Left lung (tissue), 10 donors: Measurements from ENCODE around the gene OR8B3. TPM values are rescaled to one million over a fixed set of nuclear protein-coding genes. Genes with fewer than 3 reads are reported as not detected.
"Not testable (repeated sequence)": the region's sequence is repeated elsewhere in the genome, so short reads cannot be mapped to it uniquely, and the experiment has no call there.

ENCODE experiments used
- ATAC-seq: fragments of 200-7000 bp; cut with Tn5 transposase; one replicate; pipeline ENCODE4 v1.9.1; 2020; ENCODE audit warnings: moderate library complexity
- DNase-seq, 4 donors: peaks; one replicate each; pipeline ENCODE4 v3.0.0-alpha.2; 2013 to 2020
- H3K27ac ChIP-seq, 2 donors: fragments of 200-600 bp; sonication (generic) in 1 of 2; one replicate each; pipeline versions ENCODE4 v1.5.0 to v1.8.0; 2020 to 2021
- H3K27me3 ChIP-seq, 2 donors: fragments of 200-600 bp; sonication (generic) in 1 of 2; one replicate each; pipeline versions ENCODE4 v1.5.0 to v1.8.0; 2020 to 2021
- H3K36me3 ChIP-seq, 2 donors: fragments of 200-600 bp; sonication (generic) in 1 of 2; one replicate each; pipeline versions ENCODE4 v1.5.0 to v1.8.0; 2020 to 2021
- H3K4me1 ChIP-seq, 2 donors: fragments of 200-600 bp; one replicate each; pipeline ENCODE4 v1.8.0; 2021
- H3K4me3 ChIP-seq, 2 donors: fragments of 200-600 bp; sonication (generic) in 1 of 2; one replicate each; pipeline versions ENCODE4 v1.5.0 to v1.8.0; 2020 to 2021; ENCODE audit warnings: mild to moderate bottlenecking in 1 of 2
- H3K9me3 ChIP-seq, 2 donors: fragments of 200-600 bp; sonication (generic) in 1 of 2; one replicate each; pipeline versions ENCODE4 v1.5.0 to v1.8.0; 2020 to 2021
- CTCF ChIP-seq, 2 donors: fragments of 200-600 bp; sonication (generic) in 1 of 2; IDR thresholded peaks; one replicate each; pipeline versions ENCODE4 v1.5.0 to v1.8.0; 2021; ENCODE audit warnings: antibody characterized with exemption in 2 of 2
- intact Hi-C, 2 donors: fragments of 100-400 bp; cut with DNase I; formaldehyde crosslinking; loops; one replicate each; pipeline versions ENCODE4 v1.11.2 to v1.14.2; 2022
- polyA plus RNA-seq, 6 donors: library from polyadenylated mRNA; unstranded; fragments of 120-200 nt; gene quantifications; one replicate each; pipeline ENCODE4 v1.2.1, GENCODE V29; 2013; ENCODE audit not compliant: insufficient read length in 6 of 6
- total RNA-seq, 2 donors: library from RNA; stranded (reverse); fragmentation: NEBNext Ultra II Directional; extraction: Animal tissue kit (Norgen Biotek cat#: 25700); gene quantifications; one replicate each; pipeline ENCODE4 v1.2.1, GENCODE V29; 2021
- donor health status: DM: no; HTN: yes; CAD: no.
- donor health status: DM: no; HTN: no; CAD: no.

Gene OR8B3
- total and polyA plus RNA-seq, 8 donors = not detected

GRCh38 chr11:124424384-124424921, 25.6 kb upstream of the OR8B3 start, which contains the start of gene OR8B4:
Gene OR8B4, minus strand, starts transcription at chr11:124424871. Its CDS starts 0 bp downstream, at chr11:124424871.
- Histone ChIP-seq H3K9me3 (peaks cover 0 to 7% of the 10 kb centered on the region in 2 donors), H3K4me1 (no peaks in the 10 kb centered on the region), H3K4me3 (no peak within 1 kb of the TSS), H3K36me3 (no peaks in the 10 kb centered on the region), H3K27me3 (no peaks in the 10 kb centered on the region), H3K27ac (no peak within 1 kb of the TSS)
- ATAC-seq (no peak), DNase-seq (no peak)
- no peak for TF ChIP-seq CTCF (IDR thresholded peaks at IDR 0.05)
- intact Hi-C loops = no loop called here

- Histone ChIP-seq H3K27me3 (peaks cover 0 to 4% of the 10 kb centered on the region in 2 donors), H3K9me3 (no peaks in the 10 kb centered on the region), H3K4me1 (no peaks in the 10 kb centered on the region), H3K36me3 (no peaks in the 10 kb centered on the region), H3K27ac (no peak overlapping the region), H3K4me3 (no peak overlapping the region)
- TF ChIP-seq CTCF (IDR thresholded peaks at IDR 0.05) = no peak
- ATAC-seq (no peak), DNase-seq (no peak)
- intact Hi-C loops = no loop called here
These were observed 22.2 kb upstream of the OR8B3 start for GRCh38 chr11:124421043-124421442.

- intact Hi-C loops = no loop called here
- peak; percentile 55 for ATAC-seq
- H3K27ac ChIP-seq = no peak overlapping the region
- H3K36me3 ChIP-seq = no peaks in the 10 kb centered on the region
- no peaks in the 10 kb centered on the region for H3K4me1 ChIP-seq
- H3K27me3 ChIP-seq = peaks cover 0 to 4% of the 10 kb centered on the region in 2 donors
- peak in 2 of 4 donors; percentile 8 to 41 for DNase-seq
- TF ChIP-seq CTCF (IDR thresholded peaks at IDR 0.05) = peak; percentile 55 to 72
- no peak overlapping the region for H3K4me3 ChIP-seq
- no peaks in the 10 kb centered on the region for H3K9me3 ChIP-seq
These were observed 16.6 kb upstream of the OR8B3 start for GRCh38 chr11:124415356-124415923.

GRCh38 chr11:124409906-124410305, 11.1 kb upstream of the OR8B3 start:
- Histone ChIP-seq H3K27ac (no peak overlapping the region), H3K4me1 (no peaks in the 10 kb centered on the region), H3K4me3 (no peak overlapping the region), H3K9me3 (no peaks in the 10 kb centered on the region), H3K36me3 (no peaks in the 10 kb centered on the region), H3K27me3 (peaks cover 0 to 9% of the 10 kb centered on the region in 2 donors)
- intact Hi-C loops = no loop called here
- ATAC-seq = no peak
- DNase-seq = no peak
- no peak for TF ChIP-seq CTCF (IDR thresholded peaks at IDR 0.05)

GRCh38 chr11:124405581-124405980, 6.8 kb upstream of the OR8B3 start:
- DNase-seq (no peak), ATAC-seq (no peak)
- intact Hi-C loops = no loop called here
- Histone ChIP-seq H3K4me1 (no peaks in the 10 kb centered on the region), H3K36me3 (no peaks in the 10 kb centered on the region), H3K9me3 (no peaks in the 10 kb centered on the region), H3K27me3 (peaks cover 0 to 9% of the 10 kb centered on the region in 2 donors), H3K27ac (no peak overlapping the region), H3K4me3 (no peak overlapping the region)
- TF ChIP-seq CTCF (IDR thresholded peaks at IDR 0.05) = no peak

GRCh38 chr11:124403186-124403585, 4.4 kb upstream of the OR8B3 start:
- ATAC-seq, H3K4me1 ChIP-seq, H3K27ac ChIP-seq, H3K36me3 ChIP-seq, H3K4me3 ChIP-seq, intact Hi-C loops, H3K9me3 ChIP-seq, H3K27me3 ChIP-seq: not testable (repeated sequence)
- DNase-seq = peak in 1 of 4 donors; percentile 19
